Adipocyte (in vitro differentiated cells): Measurements from ENCODE around the gene LRMDA.
"Not testable (repeated sequence)": the region's sequence is repeated elsewhere in the genome, so short reads cannot be mapped to it uniquely, and the experiment has no call there.

ENCODE experiments used
- DNase-seq: peaks from one replicate; pipeline ENCODE4 v3.0.0-alpha.2; 2015; ENCODE audit warnings: low read depth
- H3K27me3 ChIP-seq: replicated peaks from 2 replicates; pipeline ENCODE4 v1.7.0; 2013; ENCODE audit warnings: mild to moderate bottlenecking, low read length, moderate library complexity; ENCODE audit not compliant: control insufficient read depth, insufficient read depth
- H3K36me3 ChIP-seq: 2 replicates; pipeline ENCODE4 v1.7.0; 2013; ENCODE audit warnings: low read length, mild to moderate bottlenecking, moderate library complexity; ENCODE audit not compliant: control insufficient read depth, insufficient read depth, severe bottlenecking
- H3K4me1 ChIP-seq: 2 replicates; pipeline ENCODE4 v1.7.0; 2013; ENCODE audit warnings: mild to moderate bottlenecking, low read length, moderate library complexity; ENCODE audit not compliant: control insufficient read depth, insufficient read depth
- H3K4me3 ChIP-seq: 2 replicates; pipeline ENCODE4 v1.7.0; 2013; ENCODE audit warnings: mild to moderate bottlenecking, low read length, moderate library complexity
- H3K9ac ChIP-seq: 2 replicates; pipeline ENCODE4 v1.7.0; 2013; ENCODE audit warnings: mild to moderate bottlenecking, low read length, moderate library complexity
- H3K9me3 ChIP-seq: 2 replicates; pipeline ENCODE4 v1.7.0; 2013; ENCODE audit warnings: mild to moderate bottlenecking, low read length, moderate library complexity; ENCODE audit not compliant: control insufficient read depth

LRMDA gene

DNA sequence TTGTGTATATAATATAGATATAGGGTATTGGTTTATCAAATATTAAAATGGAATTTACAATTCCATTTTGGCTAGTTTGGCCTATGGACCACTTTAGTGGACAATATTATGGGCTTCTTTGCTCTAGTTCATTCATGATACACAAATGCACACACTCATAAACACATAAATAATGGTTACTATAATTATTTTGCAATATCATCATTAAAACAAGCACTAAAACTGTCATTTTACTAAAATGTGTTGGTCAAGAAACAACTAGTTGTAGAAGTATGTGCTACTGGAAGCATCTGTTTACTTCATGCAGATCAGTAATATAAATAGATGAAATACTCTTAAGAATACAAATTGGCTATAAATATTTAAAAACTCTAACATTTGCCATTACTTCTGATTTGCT lies 1131.9 kb downstream of the LRMDA start:
- no peaks in the 10 kb centered on the region for H3K27me3 ChIP-seq
- DNase-seq = no peak
- H3K36me3 ChIP-seq = no peaks in the 10 kb centered on the region
- H3K4me1 ChIP-seq = peaks cover 26% of the 10 kb centered on the region
- no peak overlapping the region for H3K9ac ChIP-seq
- H3K4me3 ChIP-seq = no peak overlapping the region
- H3K9me3 ChIP-seq = no peaks in the 10 kb centered on the region

DNA sequence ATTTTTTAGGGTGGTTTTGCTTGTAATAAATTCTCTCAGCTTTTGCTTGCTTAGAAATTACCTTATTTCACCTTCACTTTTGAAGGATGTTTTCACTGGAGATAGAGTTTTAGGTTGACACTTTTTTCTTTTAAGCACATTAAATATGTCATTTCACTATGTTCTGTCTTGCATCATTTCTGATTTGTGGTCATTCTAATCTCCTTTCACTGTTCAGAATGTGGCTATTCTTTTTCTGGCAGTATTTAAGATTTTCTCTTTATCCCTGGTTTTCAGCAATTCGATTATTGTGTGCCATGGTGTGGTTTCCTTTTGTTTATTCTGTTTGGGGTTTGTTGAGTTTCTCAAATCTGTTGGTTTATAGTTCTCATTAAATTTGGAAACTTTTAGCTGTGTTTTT lies 1140.6 kb downstream of the LRMDA start:
- DNase-seq = peak; percentile 50
- H3K9me3 ChIP-seq = peaks cover 13% of the 10 kb centered on the region
- no peaks in the 10 kb centered on the region for H3K27me3 ChIP-seq
- H3K4me3 ChIP-seq = no peak overlapping the region
- no peaks in the 10 kb centered on the region for H3K36me3 ChIP-seq
- H3K4me1 ChIP-seq = peaks cover 5% of the 10 kb centered on the region
- no peak overlapping the region for H3K9ac ChIP-seq

DNA sequence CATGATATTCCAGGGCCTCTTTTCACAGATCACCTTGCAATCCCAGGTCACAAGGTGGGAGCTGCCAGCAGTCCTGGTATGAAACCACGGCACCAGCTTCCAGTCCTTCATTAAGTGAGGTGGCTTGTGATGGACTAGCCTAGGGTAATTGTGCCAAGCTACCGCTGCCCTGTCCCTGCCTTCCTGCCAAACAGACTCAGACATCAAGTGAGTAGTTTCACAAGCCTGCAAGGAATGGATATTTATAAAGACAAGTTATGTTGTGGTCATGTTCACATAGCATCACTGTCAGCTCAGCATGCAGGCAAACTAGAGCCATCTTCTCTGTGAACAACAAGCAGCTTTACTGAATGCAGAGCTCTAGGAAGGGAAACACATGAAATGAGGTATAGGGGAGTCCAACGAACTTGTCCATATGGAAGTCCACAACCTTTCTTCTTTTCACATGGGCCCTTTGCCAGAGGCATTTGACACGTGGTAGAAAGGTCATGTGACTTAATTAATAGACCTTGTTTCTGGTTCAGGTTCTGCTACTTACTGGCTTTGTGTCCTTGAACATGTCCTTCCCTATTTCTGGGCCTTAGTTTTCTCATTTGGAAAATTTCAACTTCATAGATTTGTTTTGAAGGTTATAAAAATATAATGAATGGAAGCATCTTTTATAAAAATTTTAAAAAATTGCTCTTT lies 1145.0 kb downstream of the LRMDA start:
- peaks cover 13% of the 10 kb centered on the region for H3K9me3 ChIP-seq
- DNase-seq = peak; percentile 72
- H3K27me3 ChIP-seq = no peaks in the 10 kb centered on the region
- no peak overlapping the region for H3K4me3 ChIP-seq
- H3K36me3 ChIP-seq = no peaks in the 10 kb centered on the region
- H3K9ac ChIP-seq = no peak overlapping the region
- H3K4me1 ChIP-seq = peaks cover 7% of the 10 kb centered on the region

DNA sequence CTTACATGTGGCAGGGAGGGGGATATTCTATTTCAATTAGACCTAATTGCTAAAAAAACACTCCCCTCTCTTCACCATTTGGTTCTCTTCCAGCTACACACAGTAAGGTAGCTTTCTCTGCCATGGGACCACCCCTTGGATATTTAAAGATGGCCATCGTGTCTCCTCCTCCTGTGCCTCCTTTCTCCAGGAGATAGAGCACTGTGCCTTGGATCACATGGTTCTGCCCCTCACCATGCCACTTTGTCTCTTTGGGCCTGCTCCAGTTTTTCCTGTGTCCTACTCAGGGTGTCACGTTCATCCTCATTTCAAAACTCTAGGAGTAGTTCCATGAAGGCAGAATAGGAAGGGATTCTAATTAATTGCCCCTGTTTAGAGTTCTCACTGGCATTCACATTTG lies 1146.0 kb downstream of the LRMDA start:
- Histone ChIP-seq H3K4me1 (peaks cover 12% of the 10 kb centered on the region), H3K4me3 (no peak overlapping the region), H3K9ac (no peak overlapping the region), H3K36me3 (no peaks in the 10 kb centered on the region), H3K27me3 (no peaks in the 10 kb centered on the region), H3K9me3 (peaks cover 13% of the 10 kb centered on the region)
- no peak for DNase-seq

DNA sequence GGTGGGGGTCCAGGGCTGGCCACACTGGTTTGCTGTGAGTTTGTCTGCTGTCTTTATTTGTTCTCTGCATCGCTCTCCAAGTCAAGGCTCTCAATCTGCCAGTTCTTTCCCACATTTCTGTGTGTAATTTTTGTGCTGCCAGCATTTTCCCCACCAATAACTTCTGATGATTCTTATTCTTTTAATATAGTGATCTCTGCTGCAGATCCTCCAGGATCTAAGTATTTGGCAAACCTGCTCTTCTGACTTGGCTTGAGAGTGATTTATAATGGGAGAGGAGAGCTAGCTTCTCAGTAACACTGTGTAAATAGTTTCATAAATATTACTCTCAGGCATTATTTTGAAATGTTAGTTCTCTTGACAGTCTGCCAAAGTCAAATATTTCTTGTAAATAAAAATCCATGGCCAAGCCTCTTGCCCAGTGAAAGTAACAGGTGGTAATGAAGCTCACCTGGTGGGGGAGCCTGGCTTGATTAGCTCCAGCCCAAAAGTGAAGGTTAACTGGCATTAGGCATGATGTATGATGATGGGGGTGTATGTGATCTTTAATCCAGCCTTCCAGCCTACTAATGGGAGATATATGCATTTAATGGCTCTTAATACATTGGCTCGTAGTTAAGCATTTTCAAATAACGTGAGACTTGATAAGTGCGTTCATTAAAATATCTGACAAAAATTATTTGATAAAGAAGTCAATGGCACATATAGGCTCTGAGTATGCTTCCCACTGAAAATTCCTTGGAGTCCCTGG lies 1150.3 kb downstream of the LRMDA start:
- no peak for DNase-seq
- Histone ChIP-seq H3K9me3 (no peaks in the 10 kb centered on the region), H3K9ac (no peak overlapping the region), H3K4me3 (no peak overlapping the region), H3K27me3 (no peaks in the 10 kb centered on the region), H3K4me1 (peaks cover 24% of the 10 kb centered on the region), H3K36me3 (no peaks in the 10 kb centered on the region)

DNA sequence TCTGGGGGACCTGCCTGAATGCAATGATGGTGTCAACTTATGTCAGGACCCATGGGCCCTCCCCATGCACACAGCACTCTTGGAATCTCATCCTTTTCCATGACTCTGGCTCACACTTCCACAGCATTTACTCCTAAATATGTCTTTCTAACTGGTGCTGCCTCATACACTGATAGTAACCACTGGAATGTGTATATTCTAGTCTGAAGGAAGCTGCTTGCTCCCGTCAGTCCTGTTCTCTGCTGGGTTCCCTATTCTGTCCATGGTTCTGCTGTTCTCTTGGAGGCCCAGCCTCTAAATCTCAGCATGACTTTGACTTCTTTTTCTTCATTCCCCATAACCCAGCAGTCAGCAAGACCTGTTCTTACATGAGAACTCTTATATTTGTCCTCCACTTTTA lies 1151.1 kb downstream of the LRMDA start:
- Histone ChIP-seq H3K9me3 (no peaks in the 10 kb centered on the region), H3K9ac (no peak overlapping the region), H3K36me3 (no peaks in the 10 kb centered on the region), H3K27me3 (no peaks in the 10 kb centered on the region), H3K4me1 (peaks cover 24% of the 10 kb centered on the region), H3K4me3 (no peak overlapping the region)
- DNase-seq = no peak

DNA sequence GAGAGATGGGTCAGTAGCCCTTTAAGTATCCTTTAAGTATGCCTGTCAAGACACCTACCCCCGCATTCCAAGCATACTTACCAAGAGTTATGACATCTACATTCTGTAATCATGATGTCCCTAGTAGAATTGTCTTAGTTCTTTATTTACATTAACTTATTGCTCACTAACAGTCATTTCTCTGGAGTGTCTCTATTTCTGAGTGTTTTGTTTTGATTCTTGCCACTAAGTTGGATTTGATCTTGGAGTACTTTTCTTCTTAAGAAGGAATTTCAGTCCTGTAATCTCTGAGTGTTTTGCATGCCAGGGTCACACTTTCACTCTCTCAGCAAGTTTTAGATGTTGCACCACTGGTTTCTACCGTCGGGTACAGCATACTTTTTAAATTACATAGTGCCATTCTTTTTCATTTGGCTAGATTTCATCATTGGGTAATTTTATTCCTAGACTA lies 1152.3 kb downstream of the LRMDA start:
- Histone ChIP-seq H3K9me3 (no peaks in the 10 kb centered on the region), H3K4me3 (peak overlapping the region; percentile 8), H3K36me3 (no peaks in the 10 kb centered on the region), H3K4me1 (peaks cover 24% of the 10 kb centered on the region), H3K27me3 (no peaks in the 10 kb centered on the region), H3K9ac (no peak overlapping the region)
- DNase-seq = peak; percentile 93

DNA sequence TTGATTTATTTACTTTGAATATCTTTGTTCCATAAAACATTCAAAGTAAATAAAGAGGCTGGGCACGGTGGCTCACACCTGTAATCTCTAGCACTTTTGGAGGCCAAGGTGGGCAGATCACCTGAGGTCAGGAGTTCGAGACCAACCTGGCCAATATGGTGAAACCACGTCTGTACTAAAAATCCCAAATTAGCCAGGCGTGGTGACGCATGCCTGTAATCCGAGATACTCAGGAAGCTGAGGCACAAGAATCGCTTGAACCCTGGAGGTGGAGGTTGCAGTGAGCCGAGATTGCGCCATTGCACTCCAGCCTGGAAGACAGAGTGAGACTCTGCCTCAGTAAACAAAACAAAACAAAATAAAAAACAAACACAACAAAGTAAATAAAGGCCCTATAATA lies 1153.0 kb downstream of the LRMDA start:
- H3K27me3 ChIP-seq, H3K36me3 ChIP-seq, H3K9ac ChIP-seq, H3K4me3 ChIP-seq, DNase-seq, H3K9me3 ChIP-seq: not testable (repeated sequence)
- H3K4me1 ChIP-seq = peaks cover 24% of the 10 kb centered on the region
